ENCODE results near the gene YWHAE.

GRCh38 chr17:1442187-1442586 is 42.2 kb upstream of the YWHAE start:
- no peak for TF ChIP-seq CTCF (IDR thresholded peaks at IDR 0.05)
- TF ChIP-seq POLR2AphosphoS5 (IDR thresholded peaks at IDR 0.05), result no peak

Measured in stomach (tissue), 4 donors.